H1 (cell line): ENCODE results near the gene LRIT2. TPM values are rescaled to one million over a fixed set of nuclear protein-coding genes. Genes with fewer than 3 reads are reported as not detected.

Experiments
- CTCF ChIA-PET: fragments of 300-600 bp; sonication (Branson Sonifier 250); formaldehyde crosslinking; loops from one replicate; lab custom pipeline; 2021; ENCODE audit not compliant: partially characterized antibody; lab: Charles Lee
- POLR2A ChIA-PET: fragments of 300-600 bp; sonication (Branson Sonifier 250); formaldehyde crosslinking; loops from one replicate; lab custom pipeline; 2021; ENCODE audit warnings: inconsistent platforms; ENCODE audit not compliant: partially characterized antibody; lab: Charles Lee
- DNase-seq, 2 experiments: peaks; one replicate each; pipeline versions ENCODE4 v3.0.0 to v3.0.0-alpha.2; 2010 to 2022; ENCODE audit warnings: low spot score in 2 of 2, low read depth in 1 of 2, mixed read lengths in 1 of 2
- FAIRE-seq: peaks from 2 replicates; lab custom pipeline; 2011; peaks lifted over from hg19 to GRCh38; lab: Jason Lieb, UNC
- H2AFZ ChIP-seq: 2 replicates; pipeline ENCODE4 v1.8.1; 2012; ENCODE audit warnings: low read length, inconsistent platforms
- H2AK5ac ChIP-seq: 2 replicates; pipeline ENCODE4 v1.6.1; 2013; ENCODE audit warnings: low read depth, low read length
- H2BK120ac ChIP-seq: replicated peaks from 2 replicates; pipeline ENCODE3; 2013; ENCODE audit warnings: low read depth, low read length, inconsistent platforms
- H2BK12ac ChIP-seq: 2 replicates; pipeline ENCODE4 v1.6.1; 2013; ENCODE audit warnings: low read depth, low read length
- H2BK15ac ChIP-seq: 2 replicates; pipeline ENCODE4 v1.6.1; 2013; ENCODE audit warnings: low read length
- H2BK20ac ChIP-seq: 2 replicates; pipeline ENCODE4 v1.6.1; 2013; ENCODE audit warnings: low read length
- H2BK5ac ChIP-seq: 2 replicates; pipeline ENCODE4 v1.6.1; 2013; ENCODE audit warnings: low read depth, low read length
- H3K14ac ChIP-seq: 2 replicates; pipeline ENCODE4 v1.6.1; 2013; ENCODE audit warnings: inconsistent platforms; ENCODE audit not compliant: insufficient read length
- H3K18ac ChIP-seq: 2 replicates; pipeline ENCODE4 v1.6.1; 2013; ENCODE audit warnings: low read length; ENCODE audit errors: extremely low read depth
- H3K23ac ChIP-seq: 2 replicates; pipeline ENCODE4 v1.6.1; 2013; ENCODE audit warnings: inconsistent platforms; ENCODE audit not compliant: insufficient read length
- H3K23me2 ChIP-seq: 2 replicates; pipeline ENCODE4 v1.6.1; 2013; ENCODE audit warnings: low read depth, low read length
- H3K27ac ChIP-seq: 2 replicates; pipeline ENCODE4 v1.6.1; 2011; ENCODE audit warnings: low read depth, low read length, inconsistent platforms
- H3K27me3 ChIP-seq, 4 experiments: replicated peaks in 1 of 4; 1 replicate in 1 of 4; 2 replicates in 3 of 4; pipeline versions ENCODE4 v1.6.1 to v1.8.1; 2011 to 2013; ENCODE audit warnings: low read length in 3 of 4, mild to moderate bottlenecking in 3 of 4, inconsistent platforms in 2 of 4, mixed read lengths in 2 of 4, moderate library complexity in 1 of 4; ENCODE audit not compliant: control insufficient read depth in 3 of 4, insufficient read depth in 3 of 4; ENCODE audit errors: extremely low read depth in 1 of 4
- H3K36me3 ChIP-seq, 4 experiments: 2 replicates each; pipeline versions ENCODE4 v1.6.1 to v1.8.1; 2011 to 2013; ENCODE audit warnings: mild to moderate bottlenecking in 4 of 4, low read length in 3 of 4, moderate library complexity in 2 of 4, control low read depth in 1 of 4, inconsistent platforms in 1 of 4; ENCODE audit not compliant: insufficient read depth in 4 of 4, control insufficient read depth in 2 of 4
- H3K4ac ChIP-seq: replicated peaks from 2 replicates; pipeline ENCODE3; 2013; ENCODE audit warnings: low read length, low read depth, mixed read lengths, inconsistent platforms; ENCODE audit not compliant: insufficient read length
- H3K4me1 ChIP-seq, 4 experiments: replicated peaks in 1 of 4; 1 replicate in 1 of 4; 2 replicates in 3 of 4; pipeline versions ENCODE4 v1.6.1 to v1.8.1; 2011 to 2013; ENCODE audit warnings: low read length in 3 of 4, inconsistent platforms in 2 of 4, mixed read lengths in 1 of 4; ENCODE audit not compliant: insufficient read depth in 4 of 4, control insufficient read depth in 3 of 4
- H3K4me2 ChIP-seq, 2 experiments: 2 replicates each; pipeline versions ENCODE4 v1.6.1 to v1.8.1; 2011 to 2013; ENCODE audit warnings: low read depth in 2 of 2, low read length in 2 of 2, control low read depth in 1 of 2, inconsistent platforms in 1 of 2, mild to moderate bottlenecking in 1 of 2; ENCODE audit not compliant: insufficient read depth in 1 of 2
- H3K4me3 ChIP-seq, 4 experiments: fragments of 200-600, 300-600 bp in 1 of 4; sonication (generic), shearing (Covaris generic), sonication (Bioruptor Twin) in 1 of 4; 2 replicates each; pipeline versions ENCODE4 v1.5.1 to v1.8.1; 2011 to 2016; ENCODE audit warnings: low read length in 4 of 4, low read depth in 3 of 4, control low read depth in 2 of 4, inconsistent platforms in 2 of 4, mild to moderate bottlenecking in 2 of 4, mixed read lengths in 1 of 4, moderate library complexity in 1 of 4; ENCODE audit not compliant: insufficient read depth in 2 of 4; ENCODE audit errors: extremely low read depth in 1 of 4
- H3K56ac ChIP-seq: replicated peaks from 2 replicates; pipeline ENCODE3; 2013; ENCODE audit warnings: low read depth, mild to moderate bottlenecking, mixed read lengths, low read length, inconsistent platforms; ENCODE audit not compliant: insufficient read length
- H3K79me1 ChIP-seq: 2 replicates; pipeline ENCODE4 v1.6.1; 2013; ENCODE audit warnings: low read depth, low read length, control low read depth
- H3K79me2 ChIP-seq, 2 experiments: 2 replicates each; pipeline versions ENCODE4 v1.6.1 to v1.8.1; 2012 to 2013; ENCODE audit warnings: low read length in 2 of 2, mild to moderate bottlenecking in 2 of 2, inconsistent platforms in 1 of 2; ENCODE audit not compliant: insufficient read depth in 2 of 2, control insufficient read depth in 1 of 2
- H3K9ac ChIP-seq, 4 experiments: replicated peaks in 1 of 4; 1 replicate in 1 of 4; 2 replicates in 3 of 4; pipeline versions ENCODE4 v1.6.1 to v1.8.1; 2011 to 2013; ENCODE audit warnings: low read depth in 3 of 4, low read length in 3 of 4, control low read depth in 2 of 4, mild to moderate bottlenecking in 2 of 4, moderate library complexity in 2 of 4, inconsistent platforms in 1 of 4; ENCODE audit errors: extremely low read depth in 1 of 4
- H3K9me3 ChIP-seq, 2 experiments: 2 replicates each; pipeline versions ENCODE4 v1.6.1 to v1.8.1; 2012 to 2013; ENCODE audit warnings: mild to moderate bottlenecking in 2 of 2, moderate library complexity in 2 of 2, control low read depth in 1 of 2, inconsistent platforms in 1 of 2, low read depth in 1 of 2, low read length in 1 of 2, mixed read lengths in 1 of 2; ENCODE audit not compliant: insufficient read depth in 2 of 2
- H4K20me1 ChIP-seq, 2 experiments: replicated peaks in 1 of 2; 2 replicates each; pipeline versions ENCODE3 to v1.8.1; 2011 to 2013; ENCODE audit warnings: inconsistent platforms in 2 of 2, low read length in 2 of 2, mild to moderate bottlenecking in 1 of 2; ENCODE audit not compliant: insufficient read depth in 2 of 2, control insufficient read depth in 1 of 2
- H4K5ac ChIP-seq: 2 replicates; pipeline ENCODE4 v1.6.1; 2013; ENCODE audit warnings: low read length, low read depth, mixed read lengths, inconsistent platforms; ENCODE audit not compliant: insufficient read length
- H4K8ac ChIP-seq: 2 replicates; pipeline ENCODE4 v1.8.0; 2013; ENCODE audit warnings: mild to moderate bottlenecking, moderate library complexity, low read length, inconsistent platforms; ENCODE audit not compliant: insufficient read depth; ENCODE audit errors: extremely low read depth
- H4K91ac ChIP-seq: replicated peaks from 2 replicates; pipeline ENCODE3; 2013; ENCODE audit warnings: low read length, mixed read lengths, inconsistent platforms; ENCODE audit not compliant: insufficient read length
- ATF2 ChIP-seq: IDR thresholded peaks from 2 replicates; pipeline ENCODE4 v1.6.1; 2012; ENCODE audit warnings: low read length, inconsistent platforms
- CREB1 ChIP-seq: IDR thresholded peaks from 2 replicates; pipeline ENCODE4 v1.6.1; 2012; ENCODE audit warnings: inconsistent platforms
- E2F6 ChIP-seq: IDR thresholded peaks from 2 replicates; pipeline ENCODE4 v1.6.1; 2012; ENCODE audit warnings: inconsistent platforms
- KDM1A ChIP-seq: fragments of 200-600, 300-600 bp; sonication (generic); IDR thresholded peaks from 2 replicates; pipeline ENCODE4 v1.7.1; 2016; ENCODE audit warnings: mild to moderate bottlenecking, low read length, borderline replicate concordance
- POLR2AphosphoS5 ChIP-seq: IDR thresholded peaks from 2 replicates; pipeline ENCODE4 v1.6.1; 2011; ENCODE audit warnings: low read depth, low read length
- RAD21 ChIP-seq, 2 experiments: IDR thresholded peaks in 1 of 2; conservative IDR thresholded peaks in 1 of 2; 2 replicates each; pipeline ENCODE4 v1.6.1; 2011; ENCODE audit warnings: low read depth in 2 of 2, low read length in 2 of 2, improper control_type of control experiment in 1 of 2, inconsistent platforms in 1 of 2, mild to moderate bottlenecking in 1 of 2, moderate library complexity in 1 of 2
- RNF2 ChIP-seq: fragments of 200-900, 300-1000 bp; sonication (generic); IDR thresholded peaks from 2 replicates; pipeline ENCODE4 v1.7.1; 2016; ENCODE audit warnings: borderline replicate concordance, low read depth, mild to moderate bottlenecking, antibody characterized with exemption, low read length; ENCODE audit not compliant: poor library complexity, severe bottlenecking; ENCODE audit errors: missing control alignments
- SP1 ChIP-seq: IDR thresholded peaks from 2 replicates; pipeline ENCODE4 v1.6.1; 2011; ENCODE audit warnings: low read depth, low read length
- WGBS, 2 experiments: shearing (Covaris generic) in 1 of 2; methylation state at CpG; one replicate each; pipeline versions ENCODE4 v1.1.6 to v1.1.7; 2013 to 2015; ENCODE audit warnings: low lambda C conversion rate in 2 of 2, mixed read lengths in 2 of 2, inconsistent platforms in 1 of 2, low coverage in 1 of 2, missing lambda C conversion rate in 1 of 2; ENCODE audit not compliant: insufficient replicate concordance in 2 of 2, insufficient coverage in 1 of 2, insufficient read length in 1 of 2; ENCODE audit errors: extremely low coverage in 1 of 2, missing lambda C conversion rate in 1 of 2; 5-methylcytosine and 5-hydroxymethylcytosine counted together
- polyA plus RNA-seq, 7 experiments: library from polyadenylated mRNA; depleted of rRNA in 3 of 7; stranded (reverse) in 5 of 7; unstranded in 2 of 7; fragments of >200 nt in 5 of 7; fragments of 200-250 nt in 2 of 7; gene quantifications; 1 replicate in 5 of 7; 2 replicates in 1 of 7; 4 replicates in 1 of 7; pipeline versions ENCODE4 v1.2.1 to v1.2.3, GENCODE V29; 2011 to 2013; ENCODE audit warnings: missing spikeins in 2 of 7, mixed read lengths in 2 of 7
- total RNA-seq: library from RNA; stranded (reverse); fragmentation: NEBNext Ultra II Directional; extraction: Animal tissue kit (Norgen Biotek cat#: 25700); gene quantifications from 2 replicates; pipeline ENCODE4 v1.2.1, GENCODE V29; 2021

LRIT2 gene
- total and polyA plus RNA-seq, 2 of the 8 experiments (the other 6 are each of a cell fraction or from before 2014, with no cell fraction given), result not detected

GRCh38 chr10:84256510-84257342 lies 31.4 kb upstream of the LRIT2 start:
- DNase-seq (peak; percentile 49 to 91), FAIRE-seq (no peak)
- CTCF ChIA-PET, result interaction anchor here (0.5 to 15.5 kb wide), 47 partner anchors 10 to 800 kb away, joined by 3 to 558 read pairs (median 3); partner anchors contain the start of genes LRIT1, LRIT2 and RGR
- Histone ChIP-seq H3K14ac (no peak overlapping the region), H3K27me3 (peaks cover 0 to 8% (median 8%) of the 10 kb centered on the region in 4 experiments; a peak in 6 of 7 replicates), H3K9me3 (peaks cover 0 to 4% of the 10 kb centered on the region in 2 experiments; a peak in 1 of 4 replicates), H3K23ac (no peak overlapping the region), H3K79me1 (no peaks in the 10 kb centered on the region), H3K23me2 (no peaks in the 10 kb centered on the region), H3K18ac (no peak overlapping the region), H2BK5ac (no peak overlapping the region), H3K4me2 (no peak overlapping the region), H2AFZ (no peak overlapping the region), H4K91ac (no peak overlapping the region), H3K27ac (no peak overlapping the region), H2BK15ac (no peak overlapping the region), H3K79me2 (no peaks in the 10 kb centered on the region), H2BK20ac (no peak overlapping the region), H4K8ac (no peak overlapping the region), H4K5ac (no peak overlapping the region), H2AK5ac (no peak overlapping the region), H3K4me3 (no peak overlapping the region), H3K56ac (no peak overlapping the region), H3K36me3 (no peaks in the 10 kb centered on the region), H3K9ac (no peak overlapping the region), H3K4ac (no peak overlapping the region), H2BK12ac (no peak overlapping the region), H3K4me1 (no peaks in the 10 kb centered on the region), H2BK120ac (no peak overlapping the region), H4K20me1 (no peaks in the 10 kb centered on the region)
- POLR2A ChIA-PET, result interaction anchor here (1.0 to 1.2 kb wide), 2 partner anchors 9 to 117 kb away, joined by 3 read pairs; partner anchors contain the start of gene GHITM
- WGBS, 2 experiments, result 58% methylated on average over 35 of the region's 35 CpGs; no CpG with 5 or more reads in 1 of the 2 experiments
- TF ChIP-seq KDM1A, result no peak
- TF ChIP-seq RAD21 (IDR thresholded peaks at IDR 0.05 in 1 of 2, conservative IDR thresholded peaks at IDR 0.05 in 1 of 2; ENCODE audit: low read depth in 2 of 2, low read length in 2 of 2), result peak; percentile 55 to 66
- no peak for TF ChIP-seq POLR2AphosphoS5
- TF ChIP-seq SP1, result no peak
- 0 out of 2 replicates have a peak, but pooled peaks have one; percentile 22 for TF ChIP-seq CREB1
- TF ChIP-seq ATF2, result no peak
- TF ChIP-seq RNF2, result no peak
- TF ChIP-seq E2F6, result peak; percentile 100
